Measurements from ENCODE around the gene RGS7.

The RGS7 gene

DNA sequence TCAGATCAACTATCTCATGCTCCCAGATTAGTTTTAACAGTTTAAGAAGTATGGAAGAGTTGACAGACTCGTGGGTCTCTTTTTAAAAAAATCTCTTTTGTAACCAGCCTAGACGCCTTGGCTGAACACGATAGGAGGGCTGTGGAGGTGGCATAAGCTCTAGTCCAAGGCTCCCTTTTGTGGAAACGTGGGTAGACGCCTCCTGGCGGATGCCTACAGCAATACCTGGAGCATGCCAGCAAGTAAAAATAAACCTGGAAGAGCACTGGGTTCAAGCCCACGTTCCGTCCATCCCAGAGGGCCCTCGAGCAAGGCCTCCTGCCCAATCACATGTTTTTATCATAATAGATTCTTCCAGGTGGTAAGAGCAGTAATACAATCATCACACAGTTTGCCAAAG lies 87.9 kb downstream of the RGS7 start:
- no peak for DNase-seq (ENCODE audit: low read depth)
- TF ChIP-seq, protein P1, sequence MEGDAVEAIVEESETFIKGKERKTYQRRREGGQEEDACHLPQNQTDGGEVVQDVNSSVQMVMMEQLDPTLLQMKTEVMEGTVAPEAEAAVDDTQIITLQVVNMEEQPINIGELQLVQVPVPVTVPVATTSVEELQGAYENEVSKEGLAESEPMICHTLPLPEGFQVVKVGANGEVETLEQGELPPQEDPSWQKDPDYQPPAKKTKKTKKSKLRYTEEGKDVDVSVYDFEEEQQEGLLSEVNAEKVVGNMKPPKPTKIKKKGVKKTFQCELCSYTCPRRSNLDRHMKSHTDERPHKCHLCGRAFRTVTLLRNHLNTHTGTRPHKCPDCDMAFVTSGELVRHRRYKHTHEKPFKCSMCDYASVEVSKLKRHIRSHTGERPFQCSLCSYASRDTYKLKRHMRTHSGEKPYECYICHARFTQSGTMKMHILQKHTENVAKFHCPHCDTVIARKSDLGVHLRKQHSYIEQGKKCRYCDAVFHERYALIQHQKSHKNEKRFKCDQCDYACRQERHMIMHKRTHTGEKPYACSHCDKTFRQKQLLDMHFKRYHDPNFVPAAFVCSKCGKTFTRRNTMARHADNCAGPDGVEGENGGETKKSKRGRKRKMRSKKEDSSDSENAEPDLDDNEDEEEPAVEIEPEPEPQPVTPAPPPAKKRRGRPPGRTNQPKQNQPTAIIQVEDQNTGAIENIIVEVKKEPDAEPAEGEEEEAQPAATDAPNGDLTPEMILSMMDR (IDR thresholded peaks at IDR 0.05; ENCODE audit: low read length, missing control alignments): no peak
- H3K4me3 ChIP-seq (replicated peaks; ENCODE audit: low read depth, low read length): no peak overlapping the region

DNA sequence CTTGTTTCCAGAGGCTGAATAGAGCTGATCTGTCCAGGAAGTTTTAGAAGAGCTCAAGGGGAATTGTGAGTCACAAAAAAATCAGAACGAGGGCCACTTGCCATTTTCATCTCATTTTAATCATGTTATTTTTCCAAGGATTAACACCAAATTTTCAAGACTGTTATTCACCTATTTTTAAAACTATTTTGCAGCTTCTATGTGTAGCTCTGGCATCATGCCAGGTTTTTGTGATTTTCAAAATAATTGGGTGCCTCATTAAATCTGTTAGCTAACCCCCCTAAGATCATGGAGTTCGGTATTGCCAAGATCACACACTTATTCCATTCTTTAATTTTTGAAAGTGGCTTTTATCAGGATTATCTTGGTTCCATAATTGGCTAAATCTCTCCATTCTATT lies 90.9 kb downstream of the RGS7 start:
- TF ChIP-seq, protein P1 (IDR thresholded peaks at IDR 0.05; ENCODE audit: low read length, missing control alignments): no peak
- no peak for DNase-seq (ENCODE audit: low read depth)
- H3K4me3 ChIP-seq (replicated peaks; ENCODE audit: low read depth, low read length): no peak overlapping the region

DNA sequence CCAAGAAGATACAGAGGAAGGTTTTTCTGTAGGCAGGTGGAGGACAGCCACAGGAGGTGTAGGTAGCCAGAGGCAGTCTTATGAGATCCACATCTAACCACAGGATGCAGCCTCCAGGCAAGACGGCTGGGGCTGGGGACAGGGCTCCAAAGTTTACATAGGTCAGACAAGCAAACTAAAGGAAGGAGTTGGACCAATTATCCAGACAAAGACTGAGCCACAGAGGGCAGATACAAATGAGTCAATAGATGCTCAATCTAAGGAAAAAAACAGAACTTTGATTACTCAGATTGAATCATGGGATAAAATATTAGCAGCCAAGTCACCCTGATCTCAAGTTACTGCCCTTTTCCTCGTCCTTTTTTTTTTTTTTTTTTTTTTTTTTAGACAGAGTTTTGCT lies 91.6 kb downstream of the RGS7 start:
- DNase-seq (ENCODE audit: low read depth): no peak
- TF ChIP-seq, protein P1 (IDR thresholded peaks at IDR 0.05; ENCODE audit: low read length, missing control alignments): no peak

DNA sequence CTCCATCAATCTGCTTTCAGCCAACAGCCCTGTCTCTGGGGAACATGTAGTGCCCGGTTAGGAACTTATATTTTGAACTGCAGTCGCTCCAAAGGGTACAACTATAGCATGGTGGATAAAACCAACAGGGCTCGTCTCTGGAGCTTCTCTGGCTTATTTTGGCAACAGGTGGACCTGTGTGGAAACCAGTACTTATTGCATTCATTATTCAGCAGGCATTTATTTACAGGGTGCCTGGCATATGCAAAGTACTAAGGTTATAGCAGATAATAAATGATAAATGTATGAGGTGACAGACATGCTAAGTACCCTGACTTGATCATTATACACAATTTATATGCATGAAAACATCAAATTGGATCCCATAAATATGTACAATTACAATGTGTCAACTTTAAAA lies 93.7 kb downstream of the RGS7 start:
- no peak overlapping the region for H3K4me3 ChIP-seq (replicated peaks; ENCODE audit: low read depth, low read length)
- TF ChIP-seq, protein P1 (IDR thresholded peaks at IDR 0.05; ENCODE audit: low read length, missing control alignments): no peak
- DNase-seq (ENCODE audit: low read depth): no peak

More for the DNA sequence above, 91.6 kb downstream of the RGS7 start:
- no peak overlapping the region for H3K4me3 ChIP-seq (replicated peaks; ENCODE audit: low read depth, low read length)

DNA sequence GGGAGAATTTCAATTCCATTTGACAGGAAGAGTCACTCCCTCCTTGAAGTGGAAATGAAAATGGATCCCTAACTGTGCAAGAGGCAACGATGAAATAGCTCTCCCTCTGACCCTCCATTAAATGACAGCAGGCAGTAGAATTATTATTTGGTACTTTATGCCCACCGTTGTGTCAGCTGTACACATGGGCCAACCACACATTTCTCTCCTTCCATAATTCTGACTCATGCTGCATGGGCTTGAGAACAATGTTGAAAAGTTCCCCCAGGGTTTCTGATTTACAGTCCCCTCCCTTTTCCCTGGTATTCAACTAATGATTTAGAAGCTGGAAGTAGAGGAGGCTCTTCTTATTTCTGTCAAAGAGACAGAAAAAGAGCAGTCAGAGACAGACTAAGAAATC lies 103.5 kb downstream of the RGS7 start:
- peak; percentile 0 for DNase-seq (ENCODE audit: low read depth)

DNA sequence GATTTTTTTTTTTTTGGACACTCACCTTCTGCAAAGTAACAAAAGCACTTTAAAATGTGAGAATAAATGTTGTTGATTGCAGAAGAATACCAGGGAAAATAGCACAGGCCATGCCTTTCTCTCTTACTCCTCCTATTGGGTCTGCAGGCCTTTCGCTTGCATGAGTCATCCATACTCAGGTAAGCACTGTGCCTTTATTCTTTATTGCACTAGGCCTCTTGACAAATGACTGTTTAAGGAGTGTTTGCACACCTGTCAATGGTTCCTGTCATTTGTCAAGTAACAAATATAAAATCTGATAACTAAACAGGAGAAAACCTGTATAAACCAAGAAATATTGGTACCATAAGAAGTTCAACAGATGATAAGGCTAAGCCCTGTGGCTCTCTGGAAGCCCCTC lies 106.5 kb downstream of the RGS7 start:
- no peak overlapping the region for H3K4me3 ChIP-seq (replicated peaks; ENCODE audit: low read depth, low read length)
- TF ChIP-seq, protein P1 (IDR thresholded peaks at IDR 0.05; ENCODE audit: low read length, missing control alignments): no peak
- no peak for DNase-seq (ENCODE audit: low read depth)

More for the DNA sequence above, 103.5 kb downstream of the RGS7 start:
- H3K4me3 ChIP-seq (replicated peaks; ENCODE audit: low read depth, low read length): no peak overlapping the region
- TF ChIP-seq, protein P1 (IDR thresholded peaks at IDR 0.05; ENCODE audit: low read length, missing control alignments): no peak

DNA sequence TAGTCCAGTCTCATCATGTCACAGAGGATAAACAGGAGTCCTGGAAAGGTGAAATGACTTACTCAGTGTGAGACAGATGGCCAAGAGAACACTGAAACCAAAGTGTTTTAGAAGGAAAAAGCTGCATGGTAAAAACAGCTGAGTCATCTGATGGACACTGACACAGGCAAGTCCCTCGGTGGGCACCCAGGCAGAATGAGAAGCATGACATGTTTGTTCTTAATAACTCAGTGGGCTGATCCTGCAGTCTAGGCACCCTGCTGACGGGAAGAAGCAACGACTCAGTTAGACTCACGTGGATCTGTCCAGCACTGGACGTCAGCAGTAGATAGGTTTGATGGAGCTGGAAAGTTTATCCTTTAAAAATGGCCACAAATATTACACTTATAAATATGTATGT lies 116.9 kb downstream of the RGS7 start:
- H3K4me3 ChIP-seq (replicated peaks; ENCODE audit: low read depth, low read length): no peak overlapping the region
- no peak for DNase-seq (ENCODE audit: low read depth)
- TF ChIP-seq, protein P1 (IDR thresholded peaks at IDR 0.05; ENCODE audit: low read length, missing control alignments): no peak

Measured in fibroblast of pulmonary artery (primary cell).